Breast epithelium (tissue), 4 donors: Measurements from ENCODE around the gene CRYBA2. TPM values are rescaled to one million over a fixed set of nuclear protein-coding genes. Genes with fewer than 3 reads are reported as not detected.

Source experiments
- DNase-seq, 2 donors: peaks; one replicate each; pipeline ENCODE4 v3.0.0-alpha.2; 2019; ENCODE audit warnings: low spot score in 2 of 2
- H3K27ac ChIP-seq, 2 donors: fragments of 200-600 bp; sonication (generic) in 1 of 2; one replicate each; pipeline ENCODE4 v1.5.1; 2016 to 2019; ENCODE audit warnings: mild to moderate bottlenecking in 1 of 2
- H3K27me3 ChIP-seq, 2 donors: fragments of 200-600 bp; sonication (generic) in 1 of 2; one replicate each; pipeline versions ENCODE4 v1.5.1 to v1.6.0; 2017 to 2019; ENCODE audit warnings: control low read depth in 1 of 2, mild to moderate bottlenecking in 1 of 2
- H3K36me3 ChIP-seq: fragments of 200-600 bp; one replicate; pipeline ENCODE4 v1.5.1; 2019
- H3K4me1 ChIP-seq, 2 donors: fragments of 200-600 bp; sonication (generic); one replicate each; pipeline ENCODE4 v1.5.1; 2016 to 2019; ENCODE audit warnings: control low read depth in 1 of 2
- H3K4me3 ChIP-seq, 3 donors: fragments of 200-600 bp; sonication (generic); 1 replicate in 2 of 3; 2 replicates in 1 of 3; pipeline ENCODE4 v1.5.1; 2016 to 2019; ENCODE audit warnings: mild to moderate bottlenecking in 3 of 3, moderate library complexity in 2 of 3
- H3K9me3 ChIP-seq, 2 donors: fragments of 200-600 bp; sonication (generic) in 1 of 2; one replicate each; pipeline ENCODE4 v1.5.1; 2016 to 2019; ENCODE audit warnings: control low read depth in 1 of 2
- POLR2A ChIP-seq: fragments of 450-650 bp; IDR thresholded peaks from one replicate; pipeline ENCODE4 v1.6.1; 2016; ENCODE audit warnings: antibody characterized with exemption, mild to moderate bottlenecking, moderate library complexity
- POLR2AphosphoS5 ChIP-seq, 3 donors: sonication (generic); formaldehyde crosslinking; IDR thresholded peaks; one replicate each; pipeline ENCODE4 v1.6.1; 2017; ENCODE audit warnings: antibody characterized with exemption in 3 of 3
- intact Hi-C: fragments of 100-400 bp; cut with DNase I; formaldehyde crosslinking; loops from one replicate; pipeline ENCODE4 v1.15.1; 2023; ENCODE audit warnings: low total_unique reads
- total RNA-seq, 3 donors: library from RNA; depleted of rRNA; stranded (reverse); fragments of >200 nt; gene quantifications; one replicate each; pipeline ENCODE4 v1.1.0, GENCODE V29; 2016
- TF ChIP-seq, protein P1 (sequence below), 3 donors: fragments of 450-650 bp; IDR thresholded peaks; one replicate each; pipeline ENCODE4 v1.5.1; 2016 to 2017; ENCODE audit warnings: antibody characterized with exemption in 3 of 3, mild to moderate bottlenecking in 3 of 3, moderate library complexity in 3 of 3

CRYBA2 gene
- total RNA-seq, 3 donors from 2014 or later = not detected

DNA sequence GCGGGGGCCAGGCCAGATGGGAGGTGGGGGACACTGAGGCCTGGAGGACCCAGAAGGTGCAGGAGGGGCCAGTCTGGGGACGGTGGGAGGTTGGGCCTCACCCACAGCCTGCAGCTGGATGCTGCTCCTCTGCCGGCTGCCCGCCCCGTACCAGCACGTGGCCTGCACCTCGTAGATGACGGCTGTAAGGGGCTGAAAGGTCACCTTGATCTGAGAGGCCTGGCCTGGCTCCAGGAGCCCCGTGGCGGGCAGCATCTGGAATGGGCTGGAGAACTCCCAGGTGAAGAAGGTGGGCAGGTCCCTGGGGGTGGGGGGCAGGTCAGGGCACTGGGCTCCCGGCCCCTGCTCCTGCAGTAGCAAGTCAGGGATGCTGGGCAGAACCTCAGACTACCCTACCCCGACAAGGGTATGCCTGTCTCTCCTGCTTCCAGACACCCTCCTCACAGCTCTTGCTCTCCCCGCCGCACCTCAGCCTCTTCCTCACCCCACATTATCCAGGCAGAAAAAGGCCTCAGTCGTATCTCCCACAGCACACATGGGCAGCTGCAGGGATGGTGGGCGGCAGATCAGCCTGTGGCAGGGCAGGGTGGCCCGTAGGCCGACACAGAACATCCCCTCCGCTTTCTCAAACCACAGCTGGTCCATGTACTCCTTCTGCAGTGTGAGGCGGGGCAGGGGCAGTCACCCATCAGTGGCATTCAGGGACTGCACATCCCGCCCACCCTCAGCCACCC, 38.0 kb upstream of the CRYBA2 start:
- Histone ChIP-seq H3K27ac (no peak overlapping the region), H3K4me1 (no peaks in the 10 kb centered on the region), H3K4me3 (no peak overlapping the region), H3K36me3 (no peaks in the 10 kb centered on the region), H3K9me3 (no peaks in the 10 kb centered on the region), H3K27me3 (peaks cover 0 to 30% of the 10 kb centered on the region in 2 donors)
- DNase-seq = no peak
- TF ChIP-seq, protein P1, sequence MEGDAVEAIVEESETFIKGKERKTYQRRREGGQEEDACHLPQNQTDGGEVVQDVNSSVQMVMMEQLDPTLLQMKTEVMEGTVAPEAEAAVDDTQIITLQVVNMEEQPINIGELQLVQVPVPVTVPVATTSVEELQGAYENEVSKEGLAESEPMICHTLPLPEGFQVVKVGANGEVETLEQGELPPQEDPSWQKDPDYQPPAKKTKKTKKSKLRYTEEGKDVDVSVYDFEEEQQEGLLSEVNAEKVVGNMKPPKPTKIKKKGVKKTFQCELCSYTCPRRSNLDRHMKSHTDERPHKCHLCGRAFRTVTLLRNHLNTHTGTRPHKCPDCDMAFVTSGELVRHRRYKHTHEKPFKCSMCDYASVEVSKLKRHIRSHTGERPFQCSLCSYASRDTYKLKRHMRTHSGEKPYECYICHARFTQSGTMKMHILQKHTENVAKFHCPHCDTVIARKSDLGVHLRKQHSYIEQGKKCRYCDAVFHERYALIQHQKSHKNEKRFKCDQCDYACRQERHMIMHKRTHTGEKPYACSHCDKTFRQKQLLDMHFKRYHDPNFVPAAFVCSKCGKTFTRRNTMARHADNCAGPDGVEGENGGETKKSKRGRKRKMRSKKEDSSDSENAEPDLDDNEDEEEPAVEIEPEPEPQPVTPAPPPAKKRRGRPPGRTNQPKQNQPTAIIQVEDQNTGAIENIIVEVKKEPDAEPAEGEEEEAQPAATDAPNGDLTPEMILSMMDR (IDR thresholded peaks at IDR 0.05) = no peak
- TF ChIP-seq POLR2AphosphoS5 (IDR thresholded peaks at IDR 0.05) = no peak
- no peak for TF ChIP-seq POLR2A
- intact Hi-C loops = no loop called here

DNA sequence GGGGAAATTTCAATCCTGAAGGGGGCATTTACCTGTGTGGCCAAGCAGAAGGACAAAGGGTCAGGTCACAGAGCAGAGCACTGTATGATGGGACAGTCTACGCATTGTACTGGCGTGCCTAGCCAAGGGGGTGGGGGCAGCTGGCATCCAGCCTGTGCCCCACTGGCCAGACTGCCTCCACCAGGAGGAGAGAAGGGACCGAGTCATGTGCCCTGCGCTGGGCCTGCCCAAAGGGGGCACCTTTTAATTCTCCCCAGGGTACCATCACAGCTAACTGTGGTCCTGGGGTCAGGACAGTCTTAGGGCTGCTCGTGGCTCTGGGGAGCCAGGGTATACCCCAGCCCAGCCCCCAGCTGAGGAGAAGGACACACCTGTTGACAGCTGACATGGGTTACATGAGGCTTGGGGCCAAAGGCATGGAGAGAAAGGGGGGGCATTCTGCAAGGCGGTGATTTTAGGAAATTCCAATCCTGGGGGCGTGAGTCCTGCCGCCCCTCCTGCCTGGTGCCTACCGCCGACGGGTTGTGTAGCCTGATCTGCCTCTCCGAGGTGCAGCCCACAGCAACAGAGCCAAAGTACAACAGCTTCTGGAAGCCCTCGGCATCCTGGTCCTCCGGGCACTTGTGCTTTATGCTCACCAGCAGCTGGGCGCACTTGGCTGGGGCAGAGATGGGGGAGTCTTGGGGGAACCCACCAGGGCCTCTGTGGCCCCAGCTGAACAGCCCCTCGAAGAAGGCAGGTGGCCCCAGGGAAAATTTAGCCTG, 37.1 kb upstream of the CRYBA2 start:
- Histone ChIP-seq H3K27ac (no peak overlapping the region), H3K27me3 (peaks cover 0 to 30% of the 10 kb centered on the region in 2 donors), H3K4me3 (no peak overlapping the region), H3K36me3 (no peaks in the 10 kb centered on the region), H3K4me1 (no peaks in the 10 kb centered on the region), H3K9me3 (no peaks in the 10 kb centered on the region)
- TF ChIP-seq, protein P1 (IDR thresholded peaks at IDR 0.05) = no peak
- TF ChIP-seq POLR2A (no peak), POLR2AphosphoS5 (IDR thresholded peaks at IDR 0.05) (no peak)
- intact Hi-C loops = no loop called here
- no peak for DNase-seq

DNA sequence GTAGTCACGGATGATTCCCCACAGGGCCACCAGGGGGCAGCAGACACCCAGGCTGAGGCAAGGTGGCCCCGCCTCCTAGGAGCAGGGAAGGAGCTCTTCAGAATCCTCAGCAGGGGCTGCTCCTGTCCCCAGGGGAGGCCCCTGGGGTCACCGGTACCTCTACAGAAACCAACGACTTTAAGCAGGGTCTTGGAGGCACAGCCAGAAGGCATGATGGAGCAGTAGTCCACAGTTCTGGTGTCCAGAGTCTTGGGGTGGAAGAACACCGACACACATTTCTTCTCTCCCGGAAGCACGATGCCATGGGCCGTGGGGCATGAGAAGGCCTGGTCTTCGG, 36.6 kb upstream of the CRYBA2 start:
- no peak overlapping the region for H3K4me3 ChIP-seq
- peak; percentile 69 to 82 for DNase-seq
- H3K9me3 ChIP-seq = no peaks in the 10 kb centered on the region
- H3K27ac ChIP-seq = no peak overlapping the region
- intact Hi-C loops = loop anchor here (10.0 kb wide), 1 partner anchor 115 kb away; no protein-coding TSS in a partner anchor
- H3K36me3 ChIP-seq = no peaks in the 10 kb centered on the region
- H3K27me3 ChIP-seq = peaks cover 0 to 30% of the 10 kb centered on the region in 2 donors
- TF ChIP-seq, protein P1 (IDR thresholded peaks at IDR 0.05) = peak; percentile 79 to 92 (median 90)
- no peak for TF ChIP-seq POLR2AphosphoS5 (IDR thresholded peaks at IDR 0.05)
- H3K4me1 ChIP-seq = no peaks in the 10 kb centered on the region

DNA sequence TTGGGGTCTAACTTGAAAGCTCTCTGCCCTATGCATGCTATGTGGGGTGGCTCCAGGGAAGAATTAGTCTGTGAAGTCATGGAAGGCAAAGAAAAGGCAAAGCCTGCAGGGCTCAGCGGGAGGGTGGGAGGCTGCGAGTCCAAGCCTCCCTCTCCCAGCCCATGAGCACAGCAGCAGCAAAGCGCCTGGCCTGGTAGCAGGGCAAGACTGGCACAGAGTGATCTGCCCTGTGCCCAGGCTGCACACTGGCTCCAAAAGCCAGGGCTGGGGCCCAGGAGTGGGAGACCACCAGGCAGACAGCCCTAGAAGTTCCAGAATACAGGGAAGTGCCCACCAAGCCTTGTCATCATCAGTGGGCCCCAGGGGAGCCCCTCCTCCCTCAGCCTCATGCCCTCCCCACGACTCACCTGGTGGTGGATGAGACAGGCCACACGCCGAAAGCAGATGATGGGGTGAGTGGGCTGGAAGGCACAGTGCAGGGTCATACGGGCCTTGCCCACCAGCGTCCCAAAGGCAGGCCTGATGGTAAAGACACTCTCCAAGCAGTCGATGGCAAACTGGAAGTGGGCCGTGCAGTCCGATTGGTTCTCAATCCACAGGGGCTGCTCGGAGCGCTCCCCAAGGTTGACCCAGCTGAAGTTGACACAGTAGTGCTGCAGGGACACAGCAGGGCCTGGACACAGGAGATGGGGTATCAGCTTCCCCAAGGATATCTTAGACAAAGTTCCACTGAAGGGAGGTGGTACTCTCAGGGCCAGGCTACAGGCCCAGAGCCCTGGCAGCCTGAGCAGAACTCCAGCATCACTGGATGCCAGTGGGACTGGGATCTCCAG, 36.0 kb upstream of the CRYBA2 start:
- no peaks in the 10 kb centered on the region for H3K4me1 ChIP-seq
- H3K9me3 ChIP-seq = no peaks in the 10 kb centered on the region
- H3K4me3 ChIP-seq = no peak overlapping the region
- H3K36me3 ChIP-seq = no peaks in the 10 kb centered on the region
- no peak overlapping the region for H3K27ac ChIP-seq
- no peak for DNase-seq
- TF ChIP-seq, protein P1 (IDR thresholded peaks at IDR 0.05) = no peak
- TF ChIP-seq POLR2A (no peak), POLR2AphosphoS5 (IDR thresholded peaks at IDR 0.05) (no peak)
- intact Hi-C loops = loop anchor here (10.0 kb wide), 1 partner anchor 116 kb away; no protein-coding TSS in a partner anchor
- H3K27me3 ChIP-seq = peaks cover 0 to 30% of the 10 kb centered on the region in 2 donors
